Cardiac fibroblast (primary cell): ENCODE measurements around the gene OPRL1.
"Not testable (repeated sequence)": the region's sequence is repeated elsewhere in the genome, so short reads cannot be mapped to it uniquely, and the experiment has no call there.

Experiments
- DNase-seq, 2 donors: peaks; one replicate each; pipeline versions ENCODE4 v3.0.0 to v3.0.0-alpha.2; 2010; ENCODE audit warnings: low read depth in 2 of 2
- H3K4me3 ChIP-seq, 2 donors: replicated peaks in 1 of 2; 1 replicate in 1 of 2; 2 replicates in 1 of 2; pipeline ENCODE4 v1.5.1; 2011; ENCODE audit warnings: low read depth in 2 of 2, low read length in 2 of 2, mild to moderate bottlenecking in 2 of 2, moderate library complexity in 1 of 2
- CTCF ChIP-seq: IDR thresholded peaks from one replicate; pipeline ENCODE4 v1.5.1; 2011; ENCODE audit warnings: low read depth, mild to moderate bottlenecking, low read length, inconsistent platforms

Gene OPRL1

GRCh38 chr20:64133951-64134407 is 54.1 kb downstream of the OPRL1 start:
- H3K4me3 ChIP-seq, result no peak overlapping the region
- peak; percentile 19 for TF ChIP-seq CTCF
- no peak for DNase-seq

GRCh38 chr20:64134744-64135143 is 54.9 kb downstream of the OPRL1 start:
- not testable (repeated sequence) for DNase-seq

DNA sequence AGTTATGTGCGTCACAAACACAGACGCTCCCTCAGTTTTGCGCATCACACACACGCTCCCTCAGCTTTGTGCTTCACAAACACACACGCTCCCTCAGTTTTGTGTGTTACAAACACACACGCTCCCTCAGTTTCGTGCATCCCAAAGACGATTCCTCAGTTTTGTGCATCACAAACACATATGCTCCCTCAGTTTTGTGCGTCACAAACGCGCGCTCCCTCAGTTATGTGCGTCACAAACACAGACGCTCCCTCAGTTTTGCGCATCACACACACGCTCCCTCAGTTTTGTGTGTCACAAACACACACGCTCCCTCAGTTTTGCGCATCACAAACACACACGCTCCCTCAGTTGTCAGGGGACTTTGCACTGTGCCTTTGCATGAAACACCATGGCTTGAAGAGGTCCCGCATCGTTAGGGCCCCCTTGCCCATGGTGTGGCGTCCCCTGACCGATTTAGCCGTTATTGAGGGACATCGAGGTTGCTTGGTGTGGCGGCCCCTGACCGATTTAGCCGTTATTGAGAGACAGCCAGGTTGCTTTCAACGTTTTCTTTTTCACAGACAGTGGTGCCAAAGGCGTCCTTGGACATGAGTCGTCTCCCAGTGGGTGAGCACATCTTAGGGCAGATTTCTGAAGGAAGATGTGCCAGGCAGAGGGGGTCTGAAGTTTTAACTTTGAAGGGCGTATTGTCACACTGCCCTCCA is 56.3 kb downstream of the OPRL1 start:
- no peak for TF ChIP-seq CTCF
- no peak for DNase-seq
- no peak overlapping the region for H3K4me3 ChIP-seq

More at GRCh38 chr20:64134744-64135143, 54.9 kb downstream of the OPRL1 start:
- not testable (repeated sequence) for H3K4me3 ChIP-seq

DNA sequence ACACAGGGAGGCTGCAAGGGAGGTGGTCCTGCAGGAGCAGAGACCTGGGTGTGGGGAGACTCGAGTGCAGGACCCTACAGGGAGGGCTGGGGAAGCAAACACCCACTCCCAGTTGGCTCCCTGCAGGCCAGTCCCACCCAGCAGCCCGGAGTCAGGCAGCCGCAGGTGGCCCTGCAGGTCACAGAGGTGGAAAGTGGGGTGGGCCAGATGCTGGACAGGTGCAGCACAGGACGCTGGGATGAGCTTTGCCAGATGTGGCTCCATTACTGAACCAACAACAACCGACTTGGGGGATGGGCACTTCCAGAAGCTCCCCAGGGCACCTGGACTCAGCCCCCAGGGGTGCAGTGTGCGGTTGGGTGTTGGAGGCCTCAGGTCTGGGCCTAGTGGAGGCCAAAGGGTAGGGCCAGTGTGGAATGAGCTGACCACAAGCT is 57.7 kb downstream of the OPRL1 start:
- TF ChIP-seq CTCF, result no peak
- H3K4me3 ChIP-seq, result no peak overlapping the region
- no peak for DNase-seq

DNA sequence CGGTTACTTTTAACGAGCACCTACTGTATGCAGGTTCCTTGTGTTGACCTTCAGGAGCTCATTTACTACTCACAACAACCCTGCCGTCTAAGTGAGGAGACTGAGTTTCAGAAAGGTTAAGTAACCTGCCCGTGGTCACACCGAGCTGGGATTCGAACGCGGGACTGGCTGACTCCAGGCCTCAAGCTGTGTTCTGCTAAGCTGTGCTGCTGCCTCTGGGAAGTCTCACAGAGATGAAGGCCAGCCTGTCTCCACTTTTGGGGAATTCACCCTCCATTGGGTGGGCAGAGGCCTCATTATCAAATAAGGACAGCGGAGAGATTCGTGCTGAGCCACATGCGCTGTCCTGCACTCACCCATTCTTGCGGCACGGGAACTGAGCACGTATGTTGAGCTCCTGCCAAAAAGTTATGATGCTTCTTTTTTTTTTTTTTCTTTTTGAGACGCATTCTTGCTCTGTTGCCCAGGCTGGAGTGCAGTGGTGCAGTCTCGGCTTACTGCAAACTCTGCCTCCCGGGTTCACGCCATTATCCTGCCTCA is 58.5 kb downstream of the OPRL1 start:
- no peak for TF ChIP-seq CTCF
- H3K4me3 ChIP-seq, result no peak overlapping the region
- no peak for DNase-seq

GRCh38 chr20:64139199-64140060 is 59.5 kb downstream of the OPRL1 start:
- no peak overlapping the region for H3K4me3 ChIP-seq
- TF ChIP-seq CTCF, result no peak
- no peak for DNase-seq
